WERI-Rb-1 (cell line): ENCODE results near the gene RETREG3.
A peak's percentile ranks its signal among the peaks of the same experiment; 100 is the strongest.

Experiments used
- DNase-seq: peaks from one replicate; pipeline ENCODE4 v3.0.0-alpha.2; 2020
- H3K27ac ChIP-seq: fragments of 250-450 bp; sonication (Bioruptor Pico); 2 replicates; pipeline ENCODE4 v1.5.1; 2020; ENCODE audit warnings: mild to moderate bottlenecking, moderate library complexity
- H3K27me3 ChIP-seq: fragments of 250-450 bp; sonication (Bioruptor Pico); 2 replicates; pipeline ENCODE4 v1.5.1; 2021; ENCODE audit warnings: mild to moderate bottlenecking, low read depth, moderate library complexity; ENCODE audit not compliant: insufficient read depth, severe bottlenecking
- H3K36me3 ChIP-seq: fragments of 250-450 bp; sonication (Bioruptor Pico); 2 replicates; pipeline ENCODE4 v1.5.1; 2020; ENCODE audit warnings: mild to moderate bottlenecking, moderate library complexity
- H3K4me3 ChIP-seq: 2 replicates; pipeline ENCODE4 v1.5.1; 2011; ENCODE audit warnings: low read depth, mild to moderate bottlenecking, control low read depth, low read length
- H3K9me3 ChIP-seq: fragments of 250-450 bp; sonication (Bioruptor Pico); 2 replicates; pipeline ENCODE4 v1.5.1; 2021; ENCODE audit warnings: mild to moderate bottlenecking, moderate library complexity; ENCODE audit not compliant: severe bottlenecking
- TF ChIP-seq, protein P1 (sequence below): IDR thresholded peaks from 2 replicates; pipeline ENCODE4 v1.5.1; 2011; ENCODE audit warnings: low read depth, mild to moderate bottlenecking, control low read depth, inconsistent platforms, low read length

Gene RETREG3

DNA sequence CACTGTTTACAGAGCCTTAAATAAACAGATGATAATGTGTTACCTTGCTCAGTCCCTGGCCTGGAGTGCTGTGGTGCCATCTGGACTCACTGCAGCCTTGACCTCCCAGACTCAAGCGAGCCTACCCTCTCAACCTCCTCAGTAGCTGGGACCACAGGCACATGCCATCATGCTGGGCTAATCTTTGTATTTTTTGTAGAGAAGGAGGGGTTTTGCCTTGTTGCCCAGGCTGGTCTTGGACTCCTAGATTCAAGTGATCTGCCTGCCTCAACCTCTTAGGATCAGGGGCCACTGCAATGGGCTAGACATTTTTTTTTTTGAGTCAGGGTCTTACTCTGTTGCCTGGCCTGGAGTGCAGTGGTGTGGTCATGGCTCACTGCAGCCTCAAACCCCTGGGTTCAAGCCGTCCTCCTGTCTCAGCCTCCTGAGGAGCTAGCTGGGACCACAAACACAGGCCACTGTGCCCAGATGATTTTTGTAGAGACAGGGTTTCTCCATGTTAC, 78.2 kb downstream of the RETREG3 start:
- DNase-seq, result peak; percentile 57
- TF ChIP-seq, protein P1, sequence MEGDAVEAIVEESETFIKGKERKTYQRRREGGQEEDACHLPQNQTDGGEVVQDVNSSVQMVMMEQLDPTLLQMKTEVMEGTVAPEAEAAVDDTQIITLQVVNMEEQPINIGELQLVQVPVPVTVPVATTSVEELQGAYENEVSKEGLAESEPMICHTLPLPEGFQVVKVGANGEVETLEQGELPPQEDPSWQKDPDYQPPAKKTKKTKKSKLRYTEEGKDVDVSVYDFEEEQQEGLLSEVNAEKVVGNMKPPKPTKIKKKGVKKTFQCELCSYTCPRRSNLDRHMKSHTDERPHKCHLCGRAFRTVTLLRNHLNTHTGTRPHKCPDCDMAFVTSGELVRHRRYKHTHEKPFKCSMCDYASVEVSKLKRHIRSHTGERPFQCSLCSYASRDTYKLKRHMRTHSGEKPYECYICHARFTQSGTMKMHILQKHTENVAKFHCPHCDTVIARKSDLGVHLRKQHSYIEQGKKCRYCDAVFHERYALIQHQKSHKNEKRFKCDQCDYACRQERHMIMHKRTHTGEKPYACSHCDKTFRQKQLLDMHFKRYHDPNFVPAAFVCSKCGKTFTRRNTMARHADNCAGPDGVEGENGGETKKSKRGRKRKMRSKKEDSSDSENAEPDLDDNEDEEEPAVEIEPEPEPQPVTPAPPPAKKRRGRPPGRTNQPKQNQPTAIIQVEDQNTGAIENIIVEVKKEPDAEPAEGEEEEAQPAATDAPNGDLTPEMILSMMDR, result no peak
- Histone ChIP-seq H3K9me3 (no peaks in the 10 kb centered on the region), H3K36me3 (no peaks in the 10 kb centered on the region), H3K4me3 (no peak overlapping the region), H3K27me3 (no peaks in the 10 kb centered on the region), H3K27ac (peak overlapping the region; percentile 91)
